Measurements from ENCODE around the gene NEDD8. TPM values are rescaled to one million over a fixed set of nuclear protein-coding genes. Genes with fewer than 3 reads are reported as not detected.

The NEDD8 gene
- total RNA-seq, 4 donors from 2014 or later = 106 to 156 (median 122) TPM

- TF ChIP-seq CTCF (IDR thresholded peaks at IDR 0.05; ENCODE audit: low read depth) = no peak
Observed at GRCh38 chr14:24185741-24186140, 46.4 kb downstream of the NEDD8 start.

- TF ChIP-seq CTCF (IDR thresholded peaks at IDR 0.05; ENCODE audit: low read depth) = no peak
Observed at GRCh38 chr14:24185026-24185425, 47.1 kb downstream of the NEDD8 start.

- TF ChIP-seq CTCF (IDR thresholded peaks at IDR 0.05; ENCODE audit: low read depth) = no peak
Observed at GRCh38 chr14:24184104-24184970, 47.8 kb downstream of the NEDD8 start.

GRCh38 chr14:24183014-24183481, 49.1 kb downstream of the NEDD8 start:
- no peak for TF ChIP-seq CTCF (IDR thresholded peaks at IDR 0.05; ENCODE audit: low read depth)

GRCh38 chr14:24182110-24182882, 49.9 kb downstream of the NEDD8 start:
- TF ChIP-seq CTCF (IDR thresholded peaks at IDR 0.05; ENCODE audit: low read depth) = no peak

GRCh38 chr14:24181371-24182077, 50.6 kb downstream of the NEDD8 start:
- no peak for TF ChIP-seq CTCF (IDR thresholded peaks at IDR 0.05; ENCODE audit: low read depth)
